ENCODE measurements around the gene FBH1.

DNA sequence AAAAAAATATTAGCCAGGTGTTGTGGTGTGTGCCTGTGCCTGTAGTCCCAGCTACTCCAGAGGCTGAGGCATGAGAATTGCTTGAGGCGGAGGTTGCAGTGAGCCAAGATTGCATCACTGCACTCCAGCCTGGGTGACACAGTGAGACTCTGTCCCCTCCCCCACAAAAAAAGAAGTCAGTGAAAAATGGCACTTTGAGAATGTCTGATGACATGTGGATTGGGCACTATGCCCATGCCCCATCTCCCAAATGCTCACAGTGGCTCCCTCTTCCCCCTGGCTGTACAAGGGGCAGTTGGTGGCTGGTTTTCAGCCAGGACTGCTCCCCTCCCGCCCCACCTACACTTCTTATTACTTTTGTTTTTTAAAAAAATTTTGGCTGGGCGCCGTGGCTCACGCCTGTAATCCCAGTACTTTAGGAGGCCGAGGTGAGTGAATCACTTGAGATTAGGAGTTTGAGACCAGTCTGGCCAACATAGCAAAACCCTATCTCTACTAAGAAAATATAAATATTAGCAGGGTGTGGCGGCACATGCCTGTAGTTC lies 61.2 kb downstream of the FBH1 start:
- no peak for TF ChIP-seq CTCF (IDR thresholded peaks at IDR 0.05 in 4 of 5, conservative IDR thresholded peaks at IDR 0.05 in 1 of 5)
- TF ChIP-seq POLR2A (IDR thresholded peaks at IDR 0.05): no peak

Data from gastrocnemius medialis (tissue), 4 donors.